IgD-negative memory B cell (primary cell): ENCODE results near the gene ATP5PO. TPM values are rescaled to one million over a fixed set of nuclear protein-coding genes. Genes with fewer than 3 reads are reported as not detected.

ENCODE experiments used
- H3K27ac Mint-ChIP-seq, 3 donors: one replicate each; pipeline ENCODE4 v1.8.0; 2020 to 2022; ENCODE audit warnings: mild to moderate bottlenecking in 3 of 3, mixed read lengths in 3 of 3, moderate library complexity in 1 of 3
- H3K27me3 Mint-ChIP-seq: one replicate; pipeline ENCODE4 v1.8.0; 2021; ENCODE audit warnings: mixed read lengths
- H3K36me3 Mint-ChIP-seq: one replicate; pipeline ENCODE4 v1.8.0; 2020; ENCODE audit warnings: mild to moderate bottlenecking, mixed read lengths
- H3K4me1 Mint-ChIP-seq, 3 donors: one replicate each; pipeline ENCODE4 v1.8.0; 2020 to 2022; ENCODE audit warnings: mixed read lengths in 3 of 3, mild to moderate bottlenecking in 1 of 3
- H3K4me3 Mint-ChIP-seq, 4 donors: one replicate each; pipeline ENCODE4 v1.8.0; 2020 to 2022; ENCODE audit warnings: mild to moderate bottlenecking in 4 of 4, mixed read lengths in 4 of 4, moderate library complexity in 3 of 4
- H3K9me3 Mint-ChIP-seq, 3 donors: one replicate each; pipeline ENCODE4 v1.8.0; 2020 to 2021; ENCODE audit warnings: mixed read lengths in 3 of 3, mild to moderate bottlenecking in 1 of 3
- polyA plus RNA-seq: library from polyadenylated mRNA; unstranded; fragments of 300-500 nt; fragmentation: Illumina TruSeq; gene quantifications from one replicate; pipeline ENCODE4 v1.2.3, GENCODE V29; 2021

The ATP5PO gene
- polyA plus RNA-seq, 1 donor from 2014 or later: 342 TPM

DNA sequence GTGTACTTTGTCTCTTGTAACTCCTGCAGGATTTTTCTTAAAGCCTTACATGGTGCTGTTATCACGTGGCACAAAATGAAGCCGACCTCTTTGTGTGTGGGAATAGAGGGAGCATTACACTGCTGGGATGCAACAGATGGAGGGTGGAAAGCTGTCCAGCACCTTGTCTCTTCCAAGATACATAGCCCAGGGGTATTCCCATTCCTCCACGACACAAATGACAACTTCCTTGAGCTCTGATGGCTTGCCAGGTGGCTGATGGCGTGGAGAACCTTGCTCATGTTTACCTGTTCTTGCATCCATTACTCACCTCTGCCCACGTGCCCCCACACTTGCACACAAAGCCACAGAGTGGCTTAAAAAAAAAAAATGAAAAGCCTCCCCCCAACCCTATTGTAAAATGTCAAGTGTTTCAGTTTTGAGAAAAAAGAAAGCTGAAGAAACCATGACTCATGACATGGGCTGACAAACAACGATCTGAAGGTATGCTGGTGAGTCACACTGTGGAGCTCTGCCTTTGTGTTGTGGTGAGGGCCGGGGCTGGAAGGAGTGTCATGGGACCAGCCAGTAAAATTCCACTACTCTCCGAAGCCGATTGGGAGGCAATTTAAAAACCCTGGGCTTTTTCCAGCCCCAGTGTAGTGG, 32.0 kb upstream of the ATP5PO start:
- Mint-ChIP-seq H3K4me3 (peak overlapping the region; percentile 44 to 78 (median 70)), H3K27ac (peak overlapping the region; percentile 96 to 99 (median 97)), H3K4me1 (peaks cover 38 to 51% (median 48%) of the 10 kb centered on the region in 3 donors), H3K9me3 (peaks cover 0 to 10% (median 5%) of the 10 kb centered on the region in 3 donors), H3K27me3 (no peaks in the 10 kb centered on the region), H3K36me3 (peaks cover 2% of the 10 kb centered on the region)

DNA sequence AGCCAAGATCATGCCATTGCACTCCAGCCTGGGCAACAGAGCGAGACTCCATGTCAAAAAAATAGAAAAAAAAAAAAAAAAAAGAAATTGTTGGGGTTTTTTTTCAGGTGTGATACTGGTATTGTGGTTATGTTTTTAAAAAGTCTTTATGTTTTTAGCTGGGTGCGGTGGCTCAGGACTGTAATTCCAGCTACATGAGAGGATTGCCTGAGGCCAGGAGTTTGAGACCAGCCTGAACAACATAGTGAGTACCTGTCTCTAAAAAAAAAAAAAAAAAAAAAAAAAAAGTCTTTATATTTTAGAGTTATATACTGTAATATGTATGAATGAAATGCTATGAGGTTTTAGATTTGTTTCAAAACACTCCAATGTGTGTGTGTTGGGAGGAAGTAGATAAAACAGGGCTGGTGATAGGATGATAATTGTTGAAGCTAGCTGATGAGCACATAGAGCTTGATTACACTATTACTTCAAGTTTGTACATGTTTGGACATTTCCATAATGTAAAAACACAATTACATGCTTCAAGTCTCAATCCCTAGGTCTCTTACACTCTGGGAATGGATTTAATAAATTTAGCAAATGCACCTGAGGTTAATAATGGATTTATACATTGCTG, 30.2 kb upstream of the ATP5PO start:
- Mint-ChIP-seq H3K27me3 (no peaks in the 10 kb centered on the region), H3K4me3 (peak overlapping the region in 1 of 4 donors; percentile 4), H3K4me1 (peaks cover 31 to 41% (median 39%) of the 10 kb centered on the region in 3 donors), H3K36me3 (no peaks in the 10 kb centered on the region), H3K9me3 (peaks cover 0 to 10% (median 5%) of the 10 kb centered on the region in 3 donors), H3K27ac (peak overlapping the region in 2 of 3 donors; percentile 15 to 97)

DNA sequence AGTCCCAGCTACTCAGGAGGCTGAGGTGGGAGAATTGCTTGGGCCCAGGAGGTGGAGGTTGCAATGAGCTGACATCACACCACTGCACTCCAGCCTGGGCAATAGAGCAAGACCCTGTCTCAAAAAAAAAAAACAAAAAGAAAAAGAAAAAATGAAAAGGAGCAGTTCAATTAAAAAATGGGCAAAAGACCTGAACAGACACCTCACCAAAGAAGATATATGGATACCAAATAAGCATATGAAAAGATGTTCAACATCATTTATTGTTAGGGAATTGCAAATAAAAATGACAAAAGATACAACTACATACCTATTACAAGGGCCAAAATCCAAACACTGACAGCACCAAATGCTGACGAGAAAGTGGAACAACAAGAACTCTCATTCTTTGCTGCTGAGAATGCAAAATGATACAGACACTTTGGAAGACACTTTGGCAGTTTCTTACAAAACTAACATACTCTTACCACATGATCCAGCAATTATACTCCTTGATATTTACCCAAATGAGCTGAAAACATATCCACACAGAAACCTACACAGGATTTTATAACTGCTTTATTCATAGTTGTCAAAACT, 28.7 kb upstream of the ATP5PO start:
- Mint-ChIP-seq H3K4me3 (peak overlapping the region in 1 of 4 donors; percentile 33), H3K9me3 (peaks cover 0 to 10% (median 5%) of the 10 kb centered on the region in 3 donors), H3K27me3 (no peaks in the 10 kb centered on the region), H3K4me1 (peaks cover 26 to 36% (median 36%) of the 10 kb centered on the region in 3 donors), H3K27ac (peak overlapping the region in 1 of 3 donors; percentile 0), H3K36me3 (no peaks in the 10 kb centered on the region)

DNA sequence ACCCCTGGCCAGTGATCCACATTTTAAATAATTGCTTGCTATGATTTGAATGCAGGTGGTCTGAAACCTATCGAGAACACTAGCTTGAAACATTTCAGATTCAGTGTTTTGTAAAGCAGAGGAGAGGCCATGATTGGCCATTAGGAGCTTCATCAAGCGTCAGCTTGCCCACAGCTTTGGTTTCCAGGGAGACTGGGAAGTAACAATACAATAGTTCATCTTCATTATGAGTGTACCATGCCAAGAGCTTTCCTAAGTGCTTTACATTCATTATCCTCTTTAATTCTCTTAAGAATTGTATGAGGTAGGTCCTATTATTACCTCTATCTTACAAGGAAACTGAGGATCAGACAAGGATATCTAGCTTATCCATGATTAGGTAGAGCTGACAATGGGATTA, 27.7 kb upstream of the ATP5PO start:
- Mint-ChIP-seq H3K36me3 (no peaks in the 10 kb centered on the region), H3K4me1 (peaks cover 19 to 31% (median 30%) of the 10 kb centered on the region in 3 donors), H3K9me3 (peaks cover 0 to 10% (median 6%) of the 10 kb centered on the region in 3 donors), H3K27ac (peak overlapping the region in 1 of 3 donors; percentile 33), H3K27me3 (peaks cover 1% of the 10 kb centered on the region), H3K4me3 (no peak overlapping the region)

DNA sequence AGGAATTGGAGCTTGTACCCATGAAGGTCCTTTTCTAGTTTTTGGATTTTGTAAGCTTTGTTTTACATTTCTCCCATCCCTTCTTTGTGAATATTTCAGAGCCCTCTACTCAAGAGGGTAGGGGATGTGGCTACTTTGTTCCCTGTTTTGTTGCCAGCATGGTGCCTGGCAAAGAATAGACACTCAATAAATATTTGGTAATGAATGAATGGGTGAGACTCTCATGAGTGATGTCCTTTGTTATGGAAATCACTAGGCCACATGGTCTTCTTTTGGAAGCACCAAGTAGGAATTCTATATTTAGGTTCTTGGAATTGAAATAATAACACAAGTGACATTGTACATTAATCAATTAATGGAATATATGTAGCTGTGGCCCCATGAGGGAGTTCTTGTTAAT, 26.8 kb upstream of the ATP5PO start:
- no peak overlapping the region for H3K4me3 Mint-ChIP-seq
- peaks cover 15 to 28% (median 23%) of the 10 kb centered on the region in 3 donors for H3K4me1 Mint-ChIP-seq
- peaks cover 1% of the 10 kb centered on the region for H3K27me3 Mint-ChIP-seq
- H3K27ac Mint-ChIP-seq: no peak overlapping the region
- H3K9me3 Mint-ChIP-seq: peaks cover 0 to 10% (median 6%) of the 10 kb centered on the region in 3 donors
- no peaks in the 10 kb centered on the region for H3K36me3 Mint-ChIP-seq

DNA sequence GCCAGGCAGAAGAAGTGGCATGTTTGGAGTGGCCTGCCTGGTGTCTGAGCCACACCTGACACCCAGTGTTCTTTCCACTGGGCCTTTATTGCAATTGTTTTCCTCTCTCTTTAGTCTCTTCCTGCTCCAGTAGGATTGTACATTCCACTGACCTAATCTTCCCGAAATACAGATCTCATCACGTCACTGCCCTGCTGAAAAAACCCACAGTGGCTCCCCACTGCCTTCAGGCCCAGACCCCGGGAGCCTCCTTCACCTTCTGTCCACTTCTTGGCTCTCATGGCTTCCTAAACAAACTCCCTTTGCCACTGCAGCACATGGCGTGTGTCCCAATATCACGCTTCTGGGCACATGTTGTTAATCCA, 25.3 kb upstream of the ATP5PO start:
- Mint-ChIP-seq H3K4me3 (no peak overlapping the region), H3K36me3 (no peaks in the 10 kb centered on the region), H3K27me3 (peaks cover 1% of the 10 kb centered on the region), H3K9me3 (peaks cover 0 to 10% (median 6%) of the 10 kb centered on the region in 3 donors), H3K4me1 (peaks cover 6 to 18% (median 15%) of the 10 kb centered on the region in 3 donors), H3K27ac (no peak overlapping the region)

DNA sequence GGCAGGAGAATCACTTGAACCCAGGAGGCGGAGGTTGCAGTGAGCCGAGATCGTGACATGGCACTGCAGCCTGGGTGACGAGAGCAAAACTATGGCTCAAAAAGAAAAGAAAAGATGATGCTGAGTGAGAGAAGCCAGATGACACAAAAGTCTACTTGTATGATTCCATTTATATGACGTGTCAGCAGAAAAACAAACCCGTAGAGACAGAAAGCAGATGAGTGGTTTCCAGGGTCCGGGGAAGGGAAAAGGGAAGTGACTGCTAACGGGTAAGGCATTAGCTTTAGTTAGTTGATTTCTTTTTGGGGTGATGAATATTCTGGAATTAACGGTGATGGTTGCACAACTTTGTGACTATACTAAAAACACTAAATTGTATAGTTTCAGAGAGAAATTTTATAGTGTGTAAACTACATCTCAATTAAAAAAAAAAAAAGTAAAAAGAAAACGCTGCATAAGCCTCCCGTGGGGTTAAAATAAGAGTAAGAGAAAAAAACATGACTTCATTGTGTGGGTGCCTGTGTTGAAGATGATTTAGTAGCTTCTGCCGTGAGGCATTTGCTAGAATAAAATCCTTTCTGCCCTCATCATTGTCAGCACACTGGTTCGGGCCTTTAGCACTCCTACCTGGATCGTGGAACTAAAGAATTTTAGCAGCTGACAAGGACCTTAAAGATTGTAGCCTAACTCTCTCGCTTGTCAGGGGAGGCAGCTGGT, 24.7 kb upstream of the ATP5PO start:
- Mint-ChIP-seq H3K27ac (no peak overlapping the region), H3K4me3 (peak overlapping the region in 2 of 4 donors; percentile 2 to 45), H3K36me3 (no peaks in the 10 kb centered on the region), H3K9me3 (peaks cover 0 to 10% (median 6%) of the 10 kb centered on the region in 3 donors), H3K4me1 (peaks cover 4 to 17% (median 14%) of the 10 kb centered on the region in 3 donors), H3K27me3 (peaks cover 1% of the 10 kb centered on the region)

DNA sequence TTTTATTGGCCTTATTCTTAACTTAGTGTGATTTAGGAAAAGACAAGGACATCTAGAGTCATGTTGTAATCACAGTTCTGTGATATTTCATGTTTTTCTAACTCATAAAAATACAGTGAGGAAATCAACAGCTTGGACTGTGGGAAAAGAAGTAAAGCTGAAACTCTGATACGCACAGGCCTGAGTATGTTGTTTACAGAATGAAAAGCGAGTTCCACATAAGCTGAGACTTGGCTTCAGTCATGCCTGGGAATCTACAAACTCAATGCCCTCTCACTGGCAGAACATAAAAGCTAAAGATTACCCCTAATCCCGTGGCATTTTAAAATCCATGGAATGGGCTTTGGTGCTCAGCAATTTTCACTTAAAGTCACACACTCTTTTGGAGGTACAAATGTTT, 23.6 kb upstream of the ATP5PO start:
- Mint-ChIP-seq H3K4me1 (peaks cover 8 to 15% (median 12%) of the 10 kb centered on the region in 3 donors), H3K4me3 (peak overlapping the region in 1 of 4 donors; percentile 63), H3K9me3 (peaks cover 0 to 2% (median under 1%) of the 10 kb centered on the region in 3 donors), H3K27me3 (peaks cover 1% of the 10 kb centered on the region), H3K27ac (peak overlapping the region in 1 of 3 donors; percentile 23), H3K36me3 (peaks cover 1% of the 10 kb centered on the region)

DNA sequence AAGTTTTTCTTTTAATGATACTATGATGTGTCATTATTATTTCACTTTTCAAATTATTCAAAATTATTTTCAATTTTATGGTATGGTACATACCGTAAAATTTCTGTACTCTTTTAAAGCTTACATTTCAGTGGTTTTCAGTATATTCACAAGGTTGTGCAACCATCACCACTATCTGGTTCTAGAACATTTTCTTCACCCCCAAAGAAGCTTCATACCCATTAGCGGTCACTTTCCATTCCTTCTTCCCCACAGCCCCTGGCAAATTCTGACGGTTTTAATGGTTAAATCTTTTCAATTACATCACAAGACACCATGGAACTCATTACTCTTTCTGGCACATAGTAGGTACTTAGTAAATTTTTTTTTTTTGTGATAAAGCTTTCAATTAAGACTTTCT, 22.8 kb upstream of the ATP5PO start:
- H3K27ac Mint-ChIP-seq: peak overlapping the region in 2 of 3 donors; percentile 63 to 71
- peaks cover 0 to 2% (median 0%) of the 10 kb centered on the region in 3 donors for H3K9me3 Mint-ChIP-seq
- H3K4me1 Mint-ChIP-seq: peaks cover 8 to 15% (median 12%) of the 10 kb centered on the region in 3 donors
- H3K4me3 Mint-ChIP-seq: peak overlapping the region; percentile 21 to 81 (median 66)
- peaks cover 1% of the 10 kb centered on the region for H3K27me3 Mint-ChIP-seq
- H3K36me3 Mint-ChIP-seq: peaks cover 1% of the 10 kb centered on the region

DNA sequence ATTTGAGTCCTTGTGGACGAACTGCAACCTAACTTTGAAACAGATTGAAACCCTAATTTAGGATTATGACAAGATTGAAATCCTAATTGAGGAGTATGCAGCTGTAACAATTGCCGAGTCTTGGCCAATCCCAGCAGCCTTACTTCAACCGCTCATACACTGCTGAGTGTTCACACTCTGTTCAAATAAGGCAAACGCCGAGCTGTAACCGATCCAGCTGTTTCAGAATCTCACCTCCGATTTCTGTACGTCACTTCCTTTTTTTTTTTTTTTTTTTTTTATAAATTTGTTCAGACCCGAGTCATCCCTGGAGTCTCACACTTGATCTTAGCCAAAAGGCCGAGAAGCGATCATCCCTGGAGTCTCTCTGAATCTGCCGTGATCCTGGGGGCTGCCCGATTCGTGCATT, 22.3 kb upstream of the ATP5PO start:
- Mint-ChIP-seq H3K27me3 (peaks cover 1% of the 10 kb centered on the region), H3K36me3 (peaks cover 1% of the 10 kb centered on the region), H3K4me1 (peaks cover 8 to 15% (median 13%) of the 10 kb centered on the region in 3 donors), H3K27ac (peak overlapping the region; percentile 36 to 71 (median 63)), H3K9me3 (peaks cover 0 to 2% (median 0%) of the 10 kb centered on the region in 3 donors), H3K4me3 (peak overlapping the region; percentile 4 to 82 (median 66))

DNA sequence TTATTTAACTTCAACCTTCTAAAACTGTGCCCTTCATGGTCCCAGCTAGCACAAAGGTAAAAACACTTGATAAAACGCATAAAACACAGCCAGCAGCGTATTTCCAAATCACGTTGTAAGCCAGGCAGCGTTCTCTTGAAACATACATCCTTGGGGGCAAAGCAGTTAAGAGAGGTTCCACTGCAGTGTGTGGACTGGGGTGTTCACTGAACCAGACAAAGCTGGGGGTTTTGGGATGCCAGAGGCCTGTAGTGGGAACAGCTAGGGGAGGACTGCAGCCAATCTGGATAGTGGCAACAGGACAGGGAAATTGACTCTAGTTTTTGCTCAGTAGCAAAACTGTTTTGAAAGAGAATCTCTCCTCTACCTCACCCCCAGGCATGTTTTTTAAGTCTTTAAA, 21.5 kb upstream of the ATP5PO start:
- Mint-ChIP-seq H3K27ac (peak overlapping the region in 1 of 3 donors; percentile 36), H3K27me3 (peaks cover 1% of the 10 kb centered on the region), H3K4me3 (peak overlapping the region in 2 of 4 donors; percentile 28 to 82), H3K4me1 (peaks cover 11 to 19% (median 18%) of the 10 kb centered on the region in 3 donors), H3K9me3 (peaks cover 0 to 2% (median 0%) of the 10 kb centered on the region in 3 donors), H3K36me3 (peaks cover 1% of the 10 kb centered on the region)

DNA sequence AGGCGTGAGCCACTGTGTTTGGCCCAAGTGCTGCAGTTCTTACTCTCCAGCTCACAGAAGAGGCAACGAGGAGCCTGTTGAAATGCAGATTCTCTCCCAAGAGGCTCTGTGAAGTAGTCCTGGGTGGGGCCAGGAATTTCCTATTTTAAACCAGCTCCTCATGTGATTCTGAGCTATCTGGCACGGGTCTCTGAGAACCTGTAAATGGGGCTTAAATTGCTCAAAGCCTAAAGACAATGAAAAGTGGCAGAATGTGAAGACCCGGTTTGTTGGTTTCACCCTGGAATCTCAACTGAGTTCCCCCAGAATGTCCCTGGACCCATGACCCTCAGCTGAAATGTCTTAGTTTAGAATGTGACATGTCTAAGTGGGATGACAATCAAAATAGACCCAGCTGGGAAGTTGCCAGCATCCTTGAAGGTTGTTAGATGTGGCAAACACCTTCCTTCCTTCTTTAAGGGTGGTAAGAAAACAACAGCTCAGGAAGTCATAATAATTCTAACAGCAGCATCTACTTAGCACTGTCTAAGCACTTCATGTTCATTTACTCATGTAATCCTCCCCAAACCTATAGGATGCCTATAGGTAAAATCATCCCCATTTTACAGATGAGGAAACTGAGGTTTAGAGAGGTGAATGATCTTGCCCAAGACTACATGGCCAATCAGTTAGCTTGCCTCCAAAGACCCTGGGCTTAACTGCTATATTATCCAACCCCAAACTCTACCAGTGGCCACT, 20.9 kb upstream of the ATP5PO start:
- Mint-ChIP-seq H3K27ac (peak overlapping the region in 1 of 3 donors; percentile 80), H3K36me3 (peaks cover 1% of the 10 kb centered on the region), H3K9me3 (peaks cover 0 to 2% (median 0%) of the 10 kb centered on the region in 3 donors), H3K4me3 (peak overlapping the region in 2 of 4 donors; percentile 28 to 55), H3K27me3 (peaks cover 1% of the 10 kb centered on the region), H3K4me1 (peaks cover 14 to 23% (median 23%) of the 10 kb centered on the region in 3 donors)

DNA sequence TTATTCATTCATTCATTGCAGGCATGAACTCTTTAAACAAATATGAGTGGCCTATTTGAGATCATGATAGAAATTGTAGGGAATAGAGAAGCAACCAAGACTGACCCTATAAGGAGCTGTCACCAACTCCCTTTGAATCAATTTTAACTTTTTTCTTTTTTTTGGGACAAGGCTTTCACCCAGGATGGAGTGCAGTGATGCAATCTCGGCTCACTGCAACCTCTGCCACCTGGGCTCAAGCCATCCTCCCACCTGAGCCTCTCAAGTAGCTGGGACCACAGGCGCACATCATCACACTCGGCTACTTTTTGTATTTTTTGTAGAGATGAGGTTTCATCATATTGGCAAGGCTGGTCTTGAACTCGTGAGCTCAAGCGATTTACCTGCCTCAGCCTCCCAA, 17.1 kb upstream of the ATP5PO start:
- Mint-ChIP-seq H3K27me3 (no peaks in the 10 kb centered on the region), H3K4me1 (peaks cover 11 to 15% (median 12%) of the 10 kb centered on the region in 3 donors), H3K36me3 (peaks cover 1% of the 10 kb centered on the region), H3K4me3 (peak overlapping the region; percentile 76 to 95 (median 91)), H3K9me3 (no peaks in the 10 kb centered on the region), H3K27ac (peak overlapping the region in 2 of 3 donors; percentile 42 to 93)
